Osteoblast (primary cell): ENCODE data around the gene TFIP11. TPM values are rescaled to one million over a fixed set of nuclear protein-coding genes. Genes with fewer than 3 reads are reported as not detected.

Experiments
- DNase-seq: peaks from one replicate; pipeline ENCODE4 v3.0.0; 2011; ENCODE audit warnings: low spot score, mixed read lengths; ENCODE audit not compliant: insufficient read length; ENCODE audit errors: missing footprints
- H2AFZ ChIP-seq: 2 replicates; pipeline ENCODE4 v1.6.0; 2011; ENCODE audit warnings: mild to moderate bottlenecking, low read length
- H3K27ac ChIP-seq: 2 replicates; pipeline ENCODE4 v1.5.1; 2011; ENCODE audit warnings: mild to moderate bottlenecking, low read depth, low read length, moderate library complexity
- H3K27me3 ChIP-seq: 2 replicates; pipeline ENCODE4 v1.6.0; 2012; ENCODE audit warnings: mild to moderate bottlenecking, control low read depth, inconsistent platforms, low read length, moderate library complexity; ENCODE audit not compliant: insufficient read depth
- H3K36me3 ChIP-seq: 2 replicates; pipeline ENCODE4 v1.5.1; 2011; ENCODE audit warnings: mild to moderate bottlenecking, low read length, control low read depth, moderate library complexity; ENCODE audit not compliant: insufficient read depth
- H3K4me1 ChIP-seq: 2 replicates; pipeline ENCODE4 v1.5.1; 2011; ENCODE audit warnings: mild to moderate bottlenecking, low read length, control low read depth, moderate library complexity; ENCODE audit not compliant: insufficient read depth
- H3K4me2 ChIP-seq: 2 replicates; pipeline ENCODE4 v1.6.0; 2011; ENCODE audit warnings: mild to moderate bottlenecking, low read length; ENCODE audit not compliant: insufficient read depth
- H3K4me3 ChIP-seq: fragments of 200-600 bp; sonication (generic); 3 replicates; pipeline ENCODE4 v1.5.1; 2012; ENCODE audit warnings: mild to moderate bottlenecking, low read length, inconsistent platforms; ENCODE audit not compliant: insufficient read depth
- H3K79me2 ChIP-seq: 2 replicates; pipeline ENCODE4 v1.6.0; 2012; ENCODE audit warnings: mild to moderate bottlenecking, low read length, control low read depth, inconsistent platforms; ENCODE audit not compliant: insufficient read depth
- H3K9me3 ChIP-seq: 2 replicates; pipeline ENCODE4 v1.5.1; 2011; ENCODE audit warnings: low read depth, low read length, control low read depth
- H4K20me1 ChIP-seq: 2 replicates; pipeline ENCODE4 v1.6.0; 2012; ENCODE audit warnings: mild to moderate bottlenecking, low read length, control low read depth; ENCODE audit not compliant: insufficient read depth
- CTCF ChIP-seq: IDR thresholded peaks from 2 replicates; pipeline ENCODE4 v1.5.1; 2011; ENCODE audit warnings: mild to moderate bottlenecking, low read depth, low read length, moderate library complexity; ENCODE audit errors: extremely low read depth
- total RNA-seq: library from RNA; depleted of rRNA; stranded (reverse); fragments of >200 nt; gene quantifications from 2 replicates; pipeline ENCODE4 v1.2.3, GENCODE V29; 2012

TFIP11 gene
- total RNA-seq, 1 donor: 34.7 TPM

GRCh38 chr22:26558248-26558895 is 46.1 kb upstream of the TFIP11 start:
- no peak for TF ChIP-seq CTCF
- no peak for DNase-seq
- Histone ChIP-seq H3K36me3 (no peaks in the 10 kb centered on the region), H3K79me2 (peaks cover 91% of the 10 kb centered on the region), H3K4me1 (peaks cover 20% of the 10 kb centered on the region), H3K27ac (peak overlapping the region; percentile 86), H3K4me2 (peak overlapping the region; percentile 5), H3K9me3 (no peaks in the 10 kb centered on the region), H3K27me3 (no peaks in the 10 kb centered on the region), H4K20me1 (peaks cover 13% of the 10 kb centered on the region), H2AFZ (no peak overlapping the region), H3K4me3 (no peak overlapping the region)

- H3K27ac ChIP-seq: peak overlapping the region; percentile 53
- TF ChIP-seq CTCF: no peak
- peaks cover 86% of the 10 kb centered on the region for H3K79me2 ChIP-seq
- H3K4me2 ChIP-seq: no peak overlapping the region
- H4K20me1 ChIP-seq: peaks cover 5% of the 10 kb centered on the region
- H2AFZ ChIP-seq: no peak overlapping the region
- no peaks in the 10 kb centered on the region for H3K27me3 ChIP-seq
- H3K9me3 ChIP-seq: no peaks in the 10 kb centered on the region
- peaks cover 34% of the 10 kb centered on the region for H3K4me1 ChIP-seq
- H3K4me3 ChIP-seq: no peak overlapping the region
- no peaks in the 10 kb centered on the region for H3K36me3 ChIP-seq
- no peak for DNase-seq
Measured at GRCh38 chr22:26556904-26557303, 44.6 kb upstream of the TFIP11 start.

- TF ChIP-seq CTCF: no peak
- H3K27me3 ChIP-seq: no peaks in the 10 kb centered on the region
- no peak overlapping the region for H3K4me2 ChIP-seq
Measured at GRCh38 chr22:26555478-26555877, 43.2 kb upstream of the TFIP11 start.

GRCh38 chr22:26554956-26555355 is 42.7 kb upstream of the TFIP11 start:
- peak overlapping the region; percentile 94 for H3K27ac ChIP-seq
- H4K20me1 ChIP-seq: no peaks in the 10 kb centered on the region
- H3K27me3 ChIP-seq: no peaks in the 10 kb centered on the region
- H3K4me1 ChIP-seq: peaks cover 54% of the 10 kb centered on the region
- H2AFZ ChIP-seq: no peak overlapping the region
- no peaks in the 10 kb centered on the region for H3K9me3 ChIP-seq
- TF ChIP-seq CTCF: no peak
- no peak for DNase-seq
- H3K36me3 ChIP-seq: no peaks in the 10 kb centered on the region
- H3K79me2 ChIP-seq: peaks cover 74% of the 10 kb centered on the region
- H3K4me3 ChIP-seq: no peak overlapping the region
- H3K4me2 ChIP-seq: no peak overlapping the region

More at GRCh38 chr22:26555478-26555877, 43.2 kb upstream of the TFIP11 start:
- Histone ChIP-seq H4K20me1 (no peaks in the 10 kb centered on the region), H3K79me2 (peaks cover 77% of the 10 kb centered on the region), H3K36me3 (no peaks in the 10 kb centered on the region), H3K27ac (no peak overlapping the region), H3K9me3 (no peaks in the 10 kb centered on the region), H3K4me1 (peaks cover 48% of the 10 kb centered on the region), H2AFZ (no peak overlapping the region), H3K4me3 (no peak overlapping the region)
- no peak for DNase-seq
